ENCODE measurements around the gene CLDN4.
"Not testable (repeated sequence)": the region's sequence is repeated elsewhere in the genome, so short reads cannot be mapped to it uniquely, and the experiment has no call there.

Gene CLDN4

DNA sequence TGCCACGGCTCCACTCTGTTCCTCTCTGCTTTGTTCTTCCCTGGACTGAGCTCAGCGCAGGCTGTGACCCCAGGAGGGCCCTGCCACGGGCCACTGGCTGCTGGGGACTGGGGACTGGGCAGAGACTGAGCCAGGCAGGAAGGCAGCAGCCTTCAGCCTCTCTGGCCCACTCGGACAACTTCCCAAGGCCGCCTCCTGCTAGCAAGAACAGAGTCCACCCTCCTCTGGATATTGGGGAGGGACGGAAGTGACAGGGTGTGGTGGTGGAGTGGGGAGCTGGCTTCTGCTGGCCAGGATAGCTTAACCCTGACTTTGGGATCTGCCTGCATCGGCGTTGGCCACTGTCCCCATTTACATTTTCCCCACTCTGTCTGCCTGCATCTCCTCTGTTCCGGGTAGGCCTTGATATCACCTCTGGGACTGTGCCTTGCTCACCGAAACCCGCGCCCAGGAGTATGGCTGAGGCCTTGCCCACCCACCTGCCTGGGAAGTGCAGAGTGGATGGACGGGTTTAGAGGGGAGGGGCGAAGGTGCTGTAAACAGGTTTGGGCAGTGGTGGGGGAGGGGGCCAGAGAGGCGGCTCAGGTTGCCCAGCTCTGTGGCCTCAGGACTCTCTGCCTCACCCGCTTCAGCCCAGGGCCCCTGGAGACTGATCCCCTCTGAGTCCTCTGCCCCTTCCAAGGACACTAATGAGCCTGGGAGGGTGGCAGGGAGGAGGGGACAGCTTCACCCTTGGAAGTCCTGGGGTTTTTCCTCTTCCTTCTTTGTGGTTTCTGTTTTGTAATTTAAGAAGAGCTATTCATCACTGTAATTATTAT is 1.2 kb downstream of the CLDN4 start:
- H3K4me3 ChIP-seq (ENCODE audit: low read length): no peak overlapping the region
- TF ChIP-seq, protein P1, sequence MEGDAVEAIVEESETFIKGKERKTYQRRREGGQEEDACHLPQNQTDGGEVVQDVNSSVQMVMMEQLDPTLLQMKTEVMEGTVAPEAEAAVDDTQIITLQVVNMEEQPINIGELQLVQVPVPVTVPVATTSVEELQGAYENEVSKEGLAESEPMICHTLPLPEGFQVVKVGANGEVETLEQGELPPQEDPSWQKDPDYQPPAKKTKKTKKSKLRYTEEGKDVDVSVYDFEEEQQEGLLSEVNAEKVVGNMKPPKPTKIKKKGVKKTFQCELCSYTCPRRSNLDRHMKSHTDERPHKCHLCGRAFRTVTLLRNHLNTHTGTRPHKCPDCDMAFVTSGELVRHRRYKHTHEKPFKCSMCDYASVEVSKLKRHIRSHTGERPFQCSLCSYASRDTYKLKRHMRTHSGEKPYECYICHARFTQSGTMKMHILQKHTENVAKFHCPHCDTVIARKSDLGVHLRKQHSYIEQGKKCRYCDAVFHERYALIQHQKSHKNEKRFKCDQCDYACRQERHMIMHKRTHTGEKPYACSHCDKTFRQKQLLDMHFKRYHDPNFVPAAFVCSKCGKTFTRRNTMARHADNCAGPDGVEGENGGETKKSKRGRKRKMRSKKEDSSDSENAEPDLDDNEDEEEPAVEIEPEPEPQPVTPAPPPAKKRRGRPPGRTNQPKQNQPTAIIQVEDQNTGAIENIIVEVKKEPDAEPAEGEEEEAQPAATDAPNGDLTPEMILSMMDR (conservative IDR thresholded peaks at IDR 0.05; ENCODE audit: low read depth, low read length): no peak
- no peak for DNase-seq (ENCODE audit: low read depth)

- TF ChIP-seq, protein P1 (conservative IDR thresholded peaks at IDR 0.05; ENCODE audit: low read depth, low read length): no peak
- H3K4me3 ChIP-seq (ENCODE audit: low read length): no peak overlapping the region
- no peak for DNase-seq (ENCODE audit: low read depth)
Observed at GRCh38 chr7:73832806-73833205, 2.0 kb downstream of the CLDN4 start.

GRCh38 chr7:73833251-73833919 is 2.6 kb downstream of the CLDN4 start:
- TF ChIP-seq, protein P1 (conservative IDR thresholded peaks at IDR 0.05; ENCODE audit: low read depth, low read length): no peak
- DNase-seq (ENCODE audit: low read depth): no peak
- H3K4me3 ChIP-seq (ENCODE audit: low read length): no peak overlapping the region

DNA sequence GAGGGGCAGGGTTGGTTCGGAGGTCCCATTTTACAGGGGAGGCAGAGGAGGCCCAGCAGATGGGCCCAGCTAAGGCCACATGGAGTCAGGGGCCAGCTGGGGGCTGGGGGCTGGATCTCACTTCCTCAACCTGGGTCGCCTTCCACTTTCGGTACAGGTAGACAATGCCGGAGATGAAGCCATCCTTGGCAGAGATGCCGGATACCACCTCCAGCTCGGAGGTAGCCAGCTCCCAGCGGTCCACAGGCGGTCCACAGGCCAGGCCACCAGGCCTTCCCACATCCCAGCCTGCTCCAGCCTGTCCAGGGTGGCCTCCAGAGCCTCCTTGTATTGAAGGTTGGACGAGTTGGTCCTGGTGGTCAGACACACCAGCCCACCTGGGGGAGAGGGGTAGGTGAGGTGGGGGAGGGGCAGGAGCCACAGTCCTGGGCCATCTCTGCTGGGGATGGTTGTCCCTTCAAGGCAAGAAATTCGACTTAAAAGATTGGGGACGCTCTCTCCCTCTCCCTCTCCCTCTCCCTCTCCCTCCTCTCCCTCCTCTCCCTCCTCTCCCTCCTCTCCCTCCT is 3.9 kb downstream of the CLDN4 start:
- H3K4me3 ChIP-seq (ENCODE audit: low read length): no peak overlapping the region
- DNase-seq (ENCODE audit: low read depth): no peak
- TF ChIP-seq, protein P1 (conservative IDR thresholded peaks at IDR 0.05; ENCODE audit: low read depth, low read length): no peak

- H3K4me3 ChIP-seq (ENCODE audit: low read length); DNase-seq (ENCODE audit: low read depth): not testable (repeated sequence)
Observed at GRCh38 chr7:73837167-73837566, 6.4 kb downstream of the CLDN4 start.

DNA sequence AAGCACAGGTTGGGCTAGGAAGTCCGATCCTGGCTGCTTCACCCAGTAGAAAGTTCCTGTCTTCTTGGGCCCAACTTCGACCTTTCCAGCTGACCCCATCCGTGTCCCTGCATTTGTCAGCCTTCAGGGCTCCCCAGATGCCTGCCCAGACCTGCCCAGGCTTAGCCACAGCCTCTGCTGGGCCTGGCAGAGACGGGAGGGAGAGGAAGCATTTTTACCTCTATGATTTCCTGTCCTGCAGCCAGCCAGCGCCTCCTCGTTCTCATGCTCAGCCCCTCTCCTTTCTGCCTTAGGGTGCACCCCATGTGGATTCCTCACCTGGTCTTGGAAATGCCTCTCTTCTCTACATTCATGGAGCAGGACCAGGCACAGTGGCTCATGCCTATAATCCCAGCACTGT is 7.8 kb downstream of the CLDN4 start:
- TF ChIP-seq, protein P1 (conservative IDR thresholded peaks at IDR 0.05; ENCODE audit: low read depth, low read length): no peak
- H3K4me3 ChIP-seq (ENCODE audit: low read length): no peak overlapping the region
- no peak for DNase-seq (ENCODE audit: low read depth)

DNA sequence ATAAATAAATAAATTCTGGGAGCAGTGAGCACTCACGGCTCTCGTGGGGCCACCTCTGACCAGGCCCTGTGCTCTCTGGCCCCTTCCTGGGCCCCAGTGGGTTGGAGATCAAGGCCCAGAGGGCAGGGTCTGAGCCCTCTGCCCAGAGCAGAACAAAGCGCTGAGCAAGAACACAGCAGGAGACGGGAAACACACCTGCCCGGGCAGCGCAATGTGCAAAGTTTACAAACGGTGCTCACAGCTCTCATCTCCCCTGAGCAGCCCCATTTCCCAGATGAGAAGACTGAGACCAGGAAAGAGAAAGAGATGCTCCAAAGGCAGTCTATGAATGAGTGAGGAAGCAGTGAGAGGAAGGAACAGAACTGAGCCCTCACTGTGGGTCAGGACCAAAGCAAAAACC is 8.5 kb downstream of the CLDN4 start:
- TF ChIP-seq, protein P1 (conservative IDR thresholded peaks at IDR 0.05; ENCODE audit: low read depth, low read length): no peak
- no peak for DNase-seq (ENCODE audit: low read depth)
- no peak overlapping the region for H3K4me3 ChIP-seq (ENCODE audit: low read length)

All from retinal pigment epithelial cell (primary cell).